RWPE1 (cell line): ENCODE results near the gene OR14A16.
A peak's percentile ranks its signal among the peaks of the same experiment; 100 is the strongest.

Source experiments
- CTCF ChIA-PET: fragments of 350-600 bp; sonication (Branson Sonifier 250); formaldehyde crosslinking; extraction: SDS; loops from one replicate; lab custom pipeline; 2021; lab: Yijun Ruan, JAX
- POLR2A ChIA-PET: fragments of 400-600 bp; formaldehyde crosslinking; extraction: SDS; loops from one replicate; lab custom pipeline; 2020; ENCODE audit warnings: antibody characterized with exemption; ENCODE audit not compliant: low non-redundant PET; lab: Yijun Ruan, JAX
- DNase-seq: peaks from one replicate; pipeline ENCODE4 v3.0.0; 2012; ENCODE audit warnings: low spot score
- H3K27ac ChIP-seq: fragments of 450-650 bp; 2 replicates; pipeline ENCODE4 v1.5.1; 2017
- TF ChIP-seq, protein P1 (sequence below): fragments of 450-650 bp; conservative IDR thresholded peaks from 2 replicates; pipeline ENCODE4 v1.5.1; 2017; ENCODE audit warnings: low read depth, mild to moderate bottlenecking

The OR14A16 gene

GRCh38 chr1:247855911-247856310 is 32.0 kb upstream of the OR14A16 start:
- no peak for DNase-seq
- POLR2A ChIA-PET: no interaction called here
- no peak overlapping the region for H3K27ac ChIP-seq
- CTCF ChIA-PET: no interaction called here
- TF ChIP-seq, protein P1, sequence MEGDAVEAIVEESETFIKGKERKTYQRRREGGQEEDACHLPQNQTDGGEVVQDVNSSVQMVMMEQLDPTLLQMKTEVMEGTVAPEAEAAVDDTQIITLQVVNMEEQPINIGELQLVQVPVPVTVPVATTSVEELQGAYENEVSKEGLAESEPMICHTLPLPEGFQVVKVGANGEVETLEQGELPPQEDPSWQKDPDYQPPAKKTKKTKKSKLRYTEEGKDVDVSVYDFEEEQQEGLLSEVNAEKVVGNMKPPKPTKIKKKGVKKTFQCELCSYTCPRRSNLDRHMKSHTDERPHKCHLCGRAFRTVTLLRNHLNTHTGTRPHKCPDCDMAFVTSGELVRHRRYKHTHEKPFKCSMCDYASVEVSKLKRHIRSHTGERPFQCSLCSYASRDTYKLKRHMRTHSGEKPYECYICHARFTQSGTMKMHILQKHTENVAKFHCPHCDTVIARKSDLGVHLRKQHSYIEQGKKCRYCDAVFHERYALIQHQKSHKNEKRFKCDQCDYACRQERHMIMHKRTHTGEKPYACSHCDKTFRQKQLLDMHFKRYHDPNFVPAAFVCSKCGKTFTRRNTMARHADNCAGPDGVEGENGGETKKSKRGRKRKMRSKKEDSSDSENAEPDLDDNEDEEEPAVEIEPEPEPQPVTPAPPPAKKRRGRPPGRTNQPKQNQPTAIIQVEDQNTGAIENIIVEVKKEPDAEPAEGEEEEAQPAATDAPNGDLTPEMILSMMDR: no peak

- DNase-seq: no peak
- TF ChIP-seq, protein P1: no peak
- ChIA-PET CTCF (no interaction called here), POLR2A (no interaction called here)
- H3K27ac ChIP-seq: no peak overlapping the region
These were observed 31.1 kb upstream of the OR14A16 start for GRCh38 chr1:247854899-247855545.

DNA sequence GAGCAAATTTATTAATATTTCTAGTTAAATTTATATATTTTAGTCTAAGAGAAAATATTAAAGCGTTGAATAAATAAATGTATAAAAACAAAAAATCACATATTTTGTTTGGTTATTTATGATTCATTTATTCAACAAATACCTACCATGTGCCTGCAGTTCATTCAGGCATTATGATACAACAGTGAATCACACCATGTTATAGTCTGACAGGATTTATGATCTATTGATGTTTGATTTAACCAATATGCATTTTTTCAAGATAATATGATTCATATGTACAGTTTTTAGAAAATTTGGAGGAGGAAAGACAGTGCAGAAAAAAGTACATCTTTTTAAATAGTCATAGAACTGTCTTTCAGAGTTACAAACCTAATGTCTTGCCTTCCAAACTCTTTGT is 25.7 kb upstream of the OR14A16 start:
- no peak overlapping the region for H3K27ac ChIP-seq
- POLR2A ChIA-PET: no interaction called here
- CTCF ChIA-PET: no interaction called here
- TF ChIP-seq, protein P1: no peak
- DNase-seq: peak; percentile 34

GRCh38 chr1:247848346-247848745 is 24.4 kb upstream of the OR14A16 start:
- TF ChIP-seq, protein P1: no peak
- POLR2A ChIA-PET: no interaction called here
- DNase-seq: no peak
- CTCF ChIA-PET: no interaction called here
- H3K27ac ChIP-seq: no peak overlapping the region

GRCh38 chr1:247845693-247846017 is 21.7 kb upstream of the OR14A16 start:
- POLR2A ChIA-PET: no interaction called here
- TF ChIP-seq, protein P1: no peak
- H3K27ac ChIP-seq: no peak overlapping the region
- CTCF ChIA-PET: no interaction called here
- DNase-seq: no peak

DNA sequence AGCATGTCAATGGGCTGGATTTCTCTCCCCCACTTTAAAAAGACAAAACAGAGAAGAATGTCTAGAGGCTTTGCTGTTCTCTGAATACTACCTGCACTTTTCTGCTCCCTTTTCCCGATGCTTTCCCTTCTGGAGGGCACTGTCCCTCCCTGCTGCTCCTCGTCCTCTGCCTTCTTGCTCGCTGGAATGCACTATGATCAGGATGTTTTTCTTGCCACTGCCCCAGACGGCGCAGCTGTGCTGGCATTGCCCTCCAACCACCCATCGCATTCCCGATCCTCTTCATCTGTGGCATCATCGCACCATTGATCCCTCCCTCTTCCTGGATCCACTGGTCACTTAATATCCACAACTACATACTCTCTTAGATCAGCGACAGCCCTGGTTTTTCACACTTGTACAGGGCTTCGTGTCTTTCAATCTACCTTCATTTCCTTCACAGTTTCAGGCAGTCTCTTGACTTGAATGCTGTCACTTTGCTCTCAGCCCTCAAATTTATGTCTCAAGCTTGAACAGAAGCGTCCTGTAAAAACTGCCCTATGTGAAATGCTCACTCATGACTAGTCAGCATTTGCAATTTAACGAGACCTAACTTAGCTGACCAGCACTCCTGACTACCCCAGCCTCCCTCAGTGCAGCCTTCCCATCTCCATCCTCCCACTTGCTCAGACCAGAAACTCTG is 21.2 kb upstream of the OR14A16 start:
- DNase-seq: no peak
- TF ChIP-seq, protein P1: no peak
- H3K27ac ChIP-seq: no peak overlapping the region
- ChIA-PET CTCF (no interaction called here), POLR2A (no interaction called here)
